Body of pancreas (tissue), 4 donors: ENCODE measurements around the gene RC3H1. TPM values are rescaled to one million over a fixed set of nuclear protein-coding genes. Genes with fewer than 3 reads are reported as not detected.

Experiments used
- ATAC-seq: fragments of 150-250 bp; one replicate; pipeline ENCODE4 v1.9.1; 2016
- DNase-seq, 4 donors: peaks; one replicate each; pipeline ENCODE4 v3.0.0-alpha.2; 2019
- H3K27ac ChIP-seq, 4 donors: fragments of 200-600 bp; sonication (generic); 1 replicate in 3 of 4; 2 replicates in 1 of 4; pipeline versions ENCODE4 v1.5.1 to v1.6.1; 2016 to 2019; ENCODE audit warnings: mild to moderate bottlenecking in 1 of 4, mixed read lengths in 1 of 4, moderate library complexity in 1 of 4
- H3K27me3 ChIP-seq, 2 donors: fragments of 200-600 bp; sonication (generic); one replicate each; pipeline ENCODE4 v1.6.0; 2016; ENCODE audit warnings: mild to moderate bottlenecking in 1 of 2
- H3K36me3 ChIP-seq, 2 donors: fragments of 200-600 bp; sonication (generic); replicated peaks in 1 of 2; 2 replicates each; pipeline ENCODE4 v1.5.1; 2016; ENCODE audit warnings: low read depth in 2 of 2; ENCODE audit not compliant: insufficient read depth in 1 of 2
- H3K4me1 ChIP-seq: fragments of 200-600 bp; sonication (generic); one replicate; pipeline ENCODE4 v1.6.0; 2016
- H3K4me3 ChIP-seq, 2 donors: fragments of 200-600 bp; sonication (generic); 1 replicate in 1 of 2; 2 replicates in 1 of 2; pipeline ENCODE4 v1.5.1; 2016 to 2019
- H3K9me3 ChIP-seq, 3 donors: fragments of 200-600 bp; sonication (generic); 1 replicate in 2 of 3; 2 replicates in 1 of 3; pipeline ENCODE4 v1.5.1; 2016
- POLR2A ChIP-seq, 3 donors: fragments of 450-650 bp; IDR thresholded peaks; one replicate each; pipeline ENCODE4 v1.6.1; 2016; ENCODE audit warnings: antibody characterized with exemption in 3 of 3, mild to moderate bottlenecking in 2 of 3
- WGBS, 2 donors: methylation state at CpG; one replicate each; pipeline ENCODE4 v1.1.5; 2017; 5-methylcytosine and 5-hydroxymethylcytosine counted together
- intact Hi-C: fragments of 100-400 bp; cut with DNase I; formaldehyde crosslinking; loops from one replicate; pipeline ENCODE4 v1.15.1; 2023
- total RNA-seq, 2 donors: library from RNA; depleted of rRNA; stranded (reverse); fragments of >200 nt; gene quantifications; one replicate each; pipeline ENCODE4 v1.1.0, GENCODE V29; 2016
- TF ChIP-seq, protein P1 (sequence below), 7 experiments: fragments of 450-650 bp in 4 of 7; fragments of 200-600 bp in 3 of 7; sonication (generic) in 3 of 7; IDR thresholded peaks; one replicate each; pipeline ENCODE4 v1.5.1; 2016 to 2019; ENCODE audit warnings: antibody characterized with exemption in 7 of 7

RC3H1 gene
- total RNA-seq, 2 donors from 2014 or later, result 14.5 to 17.1 TPM

DNA sequence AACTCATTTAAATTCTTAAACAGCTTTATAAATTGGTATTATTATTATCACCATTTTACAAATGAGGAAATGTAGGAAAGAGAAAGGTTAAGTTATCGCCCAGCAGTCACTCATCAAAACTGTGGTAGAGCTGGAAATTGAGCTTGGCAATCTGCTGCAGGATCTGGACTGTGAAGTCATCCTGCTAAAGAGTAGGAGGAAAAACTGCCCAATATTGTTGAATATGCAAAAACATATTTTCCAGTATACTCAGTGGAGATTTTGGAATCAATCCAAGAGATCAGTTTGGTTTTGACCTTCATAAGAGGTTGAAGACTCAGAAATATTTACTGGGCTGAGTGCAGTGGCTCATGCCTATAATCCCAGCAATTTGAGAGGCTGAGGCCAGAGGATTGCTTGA lies 16.9 kb upstream of the RC3H1 start:
- no peak for ATAC-seq
- intact Hi-C loops, result no loop called here
- Histone ChIP-seq H3K27ac (no peak overlapping the region), H3K4me3 (no peak overlapping the region), H3K36me3 (no peaks in the 10 kb centered on the region), H3K27me3 (no peaks in the 10 kb centered on the region), H3K4me1 (no peaks in the 10 kb centered on the region), H3K9me3 (no peaks in the 10 kb centered on the region)
- 82 to 93% methylated on average over 1 of the region's 1 CpG for WGBS, 2 donors
- no peak for DNase-seq
- TF ChIP-seq, protein P1, sequence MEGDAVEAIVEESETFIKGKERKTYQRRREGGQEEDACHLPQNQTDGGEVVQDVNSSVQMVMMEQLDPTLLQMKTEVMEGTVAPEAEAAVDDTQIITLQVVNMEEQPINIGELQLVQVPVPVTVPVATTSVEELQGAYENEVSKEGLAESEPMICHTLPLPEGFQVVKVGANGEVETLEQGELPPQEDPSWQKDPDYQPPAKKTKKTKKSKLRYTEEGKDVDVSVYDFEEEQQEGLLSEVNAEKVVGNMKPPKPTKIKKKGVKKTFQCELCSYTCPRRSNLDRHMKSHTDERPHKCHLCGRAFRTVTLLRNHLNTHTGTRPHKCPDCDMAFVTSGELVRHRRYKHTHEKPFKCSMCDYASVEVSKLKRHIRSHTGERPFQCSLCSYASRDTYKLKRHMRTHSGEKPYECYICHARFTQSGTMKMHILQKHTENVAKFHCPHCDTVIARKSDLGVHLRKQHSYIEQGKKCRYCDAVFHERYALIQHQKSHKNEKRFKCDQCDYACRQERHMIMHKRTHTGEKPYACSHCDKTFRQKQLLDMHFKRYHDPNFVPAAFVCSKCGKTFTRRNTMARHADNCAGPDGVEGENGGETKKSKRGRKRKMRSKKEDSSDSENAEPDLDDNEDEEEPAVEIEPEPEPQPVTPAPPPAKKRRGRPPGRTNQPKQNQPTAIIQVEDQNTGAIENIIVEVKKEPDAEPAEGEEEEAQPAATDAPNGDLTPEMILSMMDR (IDR thresholded peaks at IDR 0.05), result no peak
- no peak for TF ChIP-seq POLR2A (IDR thresholded peaks at IDR 0.05)

DNA sequence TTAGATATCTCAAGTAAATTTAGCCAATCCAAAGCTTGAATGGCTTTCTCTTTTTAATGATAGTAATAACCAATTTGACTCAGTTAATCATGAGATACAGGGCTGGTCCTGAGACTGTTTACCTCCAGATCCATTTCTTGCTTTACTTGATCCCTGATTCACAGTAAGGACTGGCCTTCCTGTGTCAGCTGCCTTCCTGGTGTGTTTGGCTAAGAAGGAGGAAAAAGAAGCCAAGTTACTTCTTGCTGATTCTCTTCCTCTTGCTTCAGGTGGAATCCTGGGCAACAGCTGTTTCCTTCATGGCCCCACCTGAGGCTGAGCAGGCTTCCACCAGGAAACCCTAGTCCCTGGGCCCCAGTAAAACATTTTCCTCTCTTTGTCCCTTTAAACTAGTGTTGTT lies 14.6 kb upstream of the RC3H1 start:
- DNase-seq (no peak), ATAC-seq (no peak)
- Histone ChIP-seq H3K27me3 (no peaks in the 10 kb centered on the region), H3K4me1 (no peaks in the 10 kb centered on the region), H3K27ac (no peak overlapping the region), H3K9me3 (no peaks in the 10 kb centered on the region), H3K36me3 (no peaks in the 10 kb centered on the region), H3K4me3 (no peak overlapping the region)
- intact Hi-C loops, result no loop called here
- TF ChIP-seq, protein P1 (IDR thresholded peaks at IDR 0.05), result no peak

DNA sequence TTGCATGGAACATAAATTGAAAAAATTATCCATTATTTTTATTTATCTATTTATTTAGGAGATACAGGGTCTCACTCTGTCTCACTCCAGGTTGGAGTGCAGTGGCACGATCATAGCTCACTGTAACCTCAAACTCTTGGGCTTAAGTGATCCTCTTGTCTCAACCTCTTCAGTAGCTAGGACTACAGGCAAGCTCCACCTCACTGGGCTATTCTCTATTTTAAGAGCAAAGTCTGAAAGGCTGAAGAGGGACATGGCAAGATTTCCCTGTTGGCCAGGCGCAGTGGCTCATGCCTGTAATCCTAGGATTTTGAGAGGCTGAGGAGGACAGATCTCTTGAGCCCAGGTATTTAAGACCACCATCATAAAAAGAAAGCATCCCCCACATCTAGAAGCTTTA lies 14.0 kb upstream of the RC3H1 start:
- WGBS, 2 donors, result 91 to 96% methylated on average over 2 of the region's 2 CpGs
- intact Hi-C loops, result no loop called here
- H3K27me3 ChIP-seq, result no peaks in the 10 kb centered on the region
- TF ChIP-seq, protein P1 (IDR thresholded peaks at IDR 0.05), result no peak
- TF ChIP-seq POLR2A (IDR thresholded peaks at IDR 0.05), result no peak
- no peaks in the 10 kb centered on the region for H3K4me1 ChIP-seq
- no peak overlapping the region for H3K27ac ChIP-seq
- ATAC-seq (no peak), DNase-seq (no peak)
- H3K9me3 ChIP-seq, result no peaks in the 10 kb centered on the region
- H3K36me3 ChIP-seq, result no peaks in the 10 kb centered on the region
- no peak overlapping the region for H3K4me3 ChIP-seq

DNA sequence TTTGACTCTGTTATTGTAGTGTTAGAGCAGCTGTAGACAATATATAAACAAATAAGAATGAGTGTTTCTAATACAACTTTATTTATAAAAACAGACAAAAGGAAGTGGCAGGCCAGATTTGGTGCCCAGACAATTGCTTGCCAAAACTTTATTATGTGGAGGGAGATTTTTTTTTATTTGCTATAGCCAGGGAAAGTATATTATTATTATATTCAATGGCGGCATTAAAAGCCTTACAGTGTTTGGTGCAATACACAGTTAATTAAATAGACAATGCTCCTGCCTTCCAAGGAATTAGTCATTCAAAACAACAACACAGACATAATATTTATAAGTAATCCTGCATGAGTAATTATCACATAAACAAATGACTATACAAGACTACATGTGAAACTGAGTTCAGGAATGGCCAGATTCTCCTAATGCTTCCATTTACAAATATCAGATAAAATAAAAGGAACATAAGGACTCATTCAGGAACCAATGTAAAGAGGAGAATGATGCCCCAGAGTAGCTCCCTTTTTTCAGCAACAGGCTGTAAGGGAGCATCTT lies 10.6 kb upstream of the RC3H1 start:
- no peak overlapping the region for H3K27ac ChIP-seq
- H3K4me3 ChIP-seq, result no peak overlapping the region
- intact Hi-C loops, result no loop called here
- TF ChIP-seq POLR2A (IDR thresholded peaks at IDR 0.05), result no peak
- TF ChIP-seq, protein P1 (IDR thresholded peaks at IDR 0.05), result no peak
- DNase-seq (no peak), ATAC-seq (no peak)
- no peaks in the 10 kb centered on the region for H3K36me3 ChIP-seq
- WGBS, 2 donors, result 90% methylated on average over 1 of the region's 1 CpG
- no peaks in the 10 kb centered on the region for H3K4me1 ChIP-seq
- no peaks in the 10 kb centered on the region for H3K27me3 ChIP-seq
- no peaks in the 10 kb centered on the region for H3K9me3 ChIP-seq

DNA sequence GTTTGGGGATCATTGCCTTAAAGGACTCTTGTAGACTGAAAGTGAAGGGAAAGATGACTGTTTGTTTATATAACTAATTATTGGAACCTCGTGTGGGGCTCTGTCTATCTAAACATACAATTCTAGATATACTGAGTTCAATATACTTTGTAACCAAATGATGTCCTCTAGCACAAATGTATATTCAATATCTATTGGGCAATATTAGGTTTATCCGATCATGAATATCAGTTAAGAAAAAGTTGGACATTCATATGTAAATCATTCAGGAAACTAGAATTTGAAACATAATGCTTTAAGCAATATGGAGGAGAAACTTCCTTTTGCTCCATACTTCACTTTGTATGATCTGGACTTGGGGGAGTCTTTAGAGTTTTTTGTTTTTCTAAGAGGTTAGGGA lies 8.9 kb upstream of the RC3H1 start:
- ATAC-seq (no peak), DNase-seq (no peak)
- TF ChIP-seq, protein P1 (IDR thresholded peaks at IDR 0.05), result no peak
- no peak for TF ChIP-seq POLR2A (IDR thresholded peaks at IDR 0.05)
- Histone ChIP-seq H3K4me1 (no peaks in the 10 kb centered on the region), H3K27me3 (no peaks in the 10 kb centered on the region), H3K36me3 (no peaks in the 10 kb centered on the region), H3K9me3 (no peaks in the 10 kb centered on the region), H3K4me3 (no peak overlapping the region), H3K27ac (no peak overlapping the region)
- intact Hi-C loops, result no loop called here
- WGBS, 2 donors, result 51 to 55% methylated on average over 2 of the region's 2 CpGs
